GM23338 (cell line): Measurements from ENCODE around the gene IVD.

Experiments used
- CREB1 ChIP-seq: fragments of 250-450 bp; sonication (Bioruptor Pico); IDR thresholded peaks from 2 replicates; pipeline ENCODE4 v1.5.0; 2020; ENCODE audit warnings: low read depth, mild to moderate bottlenecking, moderate library complexity
- CTCF ChIP-seq, 2 experiments: fragments of 200-600 bp in 1 of 2; sonication (generic) in 1 of 2; conservative IDR thresholded peaks; 2 replicates each; pipeline versions ENCODE4 v1.5.1 to v1.6.1; 2016 to 2017; ENCODE audit warnings: antibody characterized with exemption in 2 of 2, low read depth in 2 of 2, mild to moderate bottlenecking in 2 of 2, moderate library complexity in 1 of 2
- ETS1 ChIP-seq: IDR thresholded peaks from 2 replicates; pipeline ENCODE4 v1.6.1; 2016; ENCODE audit warnings: antibody characterized with exemption
- EZH2 ChIP-seq: fragments of 200-600 bp; sonication (generic); IDR thresholded peaks from one replicate; pipeline ENCODE4 v1.8.0; 2017; ENCODE audit warnings: antibody characterized with exemption, mild to moderate bottlenecking, low read depth; ENCODE audit not compliant: unreplicated experiment
- EZH2phosphoT487 ChIP-seq: fragments of 200-600 bp; sonication (generic); IDR thresholded peaks from one replicate; pipeline ENCODE4 v1.8.1; 2018; ENCODE audit warnings: antibody characterized with exemption; ENCODE audit not compliant: unreplicated experiment
- JUNB ChIP-seq: IDR thresholded peaks from one replicate; pipeline ENCODE4 v1.6.1; 2016; ENCODE audit warnings: antibody characterized with exemption; ENCODE audit not compliant: unreplicated experiment
- NANOG ChIP-seq: IDR thresholded peaks from 2 replicates; pipeline ENCODE4 v1.6.1; 2016; ENCODE audit warnings: antibody characterized with exemption, borderline replicate concordance
- POLR2AphosphoS5 ChIP-seq: IDR thresholded peaks from 2 replicates; pipeline ENCODE4 v1.6.1; 2016; ENCODE audit warnings: antibody characterized with exemption, low read depth
- REST ChIP-seq: IDR thresholded peaks from one replicate; pipeline ENCODE4 v1.6.1; 2018; ENCODE audit warnings: antibody characterized with exemption; ENCODE audit not compliant: unreplicated experiment
- STAT1 ChIP-seq: IDR thresholded peaks from one replicate; pipeline ENCODE4 v1.6.1; 2016; ENCODE audit warnings: antibody characterized with exemption; ENCODE audit not compliant: unreplicated experiment
- ZNF114 ChIP-seq: fragments of 250-450 bp; sonication (Bioruptor Pico); IDR thresholded peaks from 2 replicates; pipeline ENCODE4 v1.5.0; 2020; ENCODE audit warnings: mild to moderate bottlenecking, moderate library complexity
- ZNF331 ChIP-seq: fragments of 250-450 bp; sonication (Bioruptor Pico); IDR thresholded peaks from 2 replicates; pipeline ENCODE4 v1.5.0; 2020; ENCODE audit warnings: low read depth, mild to moderate bottlenecking, moderate library complexity
- ZNF462 ChIP-seq: fragments of 250-450 bp; sonication (Bioruptor Pico); IDR thresholded peaks from 2 replicates; pipeline ENCODE4 v1.5.0; 2020; ENCODE audit warnings: mild to moderate bottlenecking, moderate library complexity

- TF ChIP-seq EZH2 (no peak), CTCF (conservative IDR thresholded peaks at IDR 0.05; ENCODE audit: low read depth in 2 of 2) (no peak), ETS1 (no peak), REST (no peak), EZH2phosphoT487 (no peak), CREB1 (CRISPR knock-in tag) (no peak), POLR2AphosphoS5 (no peak), JUNB (no peak), ZNF114 (CRISPR knock-in tag) (no peak), ZNF331 (no peak), ZNF462 (CRISPR knock-in tag) (no peak), NANOG (no peak), STAT1 (no peak)
Measured at GRCh38 chr15:40465939-40466338, 60.3 kb downstream of the IVD start.
